ENCODE measurements around the gene MSANTD1.

- no peak for TF ChIP-seq CTCF (IDR thresholded peaks at IDR 0.05; ENCODE audit: insufficient read depth, low read length)
- TF ChIP-seq POLR2AphosphoS5 (IDR thresholded peaks at IDR 0.05; ENCODE audit: low read depth) = no peak
These were observed 31.2 kb upstream of the MSANTD1 start for GRCh38 chr4:3217771-3218170.

Data from HL-60 (cell line).